Smooth muscle cell (in vitro differentiated cells): ENCODE measurements around the gene TBC1D10A. TPM values are rescaled to one million over a fixed set of nuclear protein-coding genes. Genes with fewer than 3 reads are reported as not detected.

ENCODE experiments used
- DNase-seq: peaks from one replicate; lab custom pipeline; 2025; ENCODE audit not compliant: unreplicated experiment; lab: John Stamatoyannopoulos, UW
- H2AFZ ChIP-seq: fragments of 200-600 bp; sonication (generic); 2 replicates; pipeline ENCODE4 v1.6.0; 2016; ENCODE audit warnings: antibody characterized with exemption, low read depth, mild to moderate bottlenecking
- H3F3A ChIP-seq: fragments of 200-600 bp; sonication (generic); 2 replicates; pipeline ENCODE4 v1.6.0; 2017; ENCODE audit warnings: antibody characterized with exemption, low read depth
- H3K27ac ChIP-seq: fragments of 200-600 bp; sonication (generic); 2 replicates; pipeline ENCODE4 v1.5.1; 2016; ENCODE audit warnings: low read depth, mild to moderate bottlenecking
- H3K27me3 ChIP-seq: fragments of 200-600 bp; sonication (generic); 2 replicates; pipeline ENCODE4 v1.6.1; 2016; ENCODE audit warnings: low read depth, mild to moderate bottlenecking
- H3K36me3 ChIP-seq: fragments of 200-600 bp; sonication (generic); 2 replicates; pipeline ENCODE4 v1.5.1; 2016; ENCODE audit warnings: low read depth
- H3K4me1 ChIP-seq: fragments of 200-600 bp; sonication (generic); 2 replicates; pipeline ENCODE4 v1.5.1; 2016; ENCODE audit warnings: low read depth
- H3K4me2 ChIP-seq: fragments of 200-600 bp; sonication (generic); 2 replicates; pipeline ENCODE4 v1.6.0; 2016; ENCODE audit warnings: mild to moderate bottlenecking
- H3K4me3 ChIP-seq: fragments of 200-600 bp; sonication (generic); 2 replicates; pipeline ENCODE4 v1.5.1; 2016; ENCODE audit warnings: mild to moderate bottlenecking
- H3K79me2 ChIP-seq: fragments of 200-600 bp; sonication (generic); 2 replicates; pipeline ENCODE4 v1.6.0; 2016; ENCODE audit warnings: low read depth, mild to moderate bottlenecking
- H3K9ac ChIP-seq: fragments of 200-600 bp; sonication (generic); 2 replicates; pipeline ENCODE4 v1.6.0; 2016; ENCODE audit warnings: low read depth
- H3K9me3 ChIP-seq: fragments of 200-600 bp; sonication (generic); replicated peaks from 2 replicates; pipeline ENCODE4 v1.5.1; 2016; ENCODE audit warnings: low read depth
- H4K20me1 ChIP-seq: fragments of 200-600 bp; sonication (generic); 2 replicates; pipeline ENCODE4 v1.6.0; 2016; ENCODE audit warnings: low read depth
- WGBS: methylation state at CpG from one replicate; pipeline ENCODE4 v1.1.7; 2016; ENCODE audit warnings: low lambda C conversion rate; 5-methylcytosine and 5-hydroxymethylcytosine counted together
- polyA plus RNA-seq: library from polyadenylated mRNA; unstranded; fragments of >200 nt; fragmentation: Nextera tagmentation; extraction: Ambion mirVana; gene quantifications from 2 replicates; pipeline ENCODE4 v1.2.1, GENCODE V29; 2016
- total RNA-seq: library from RNA; depleted of rRNA; stranded (reverse); fragments of >200 nt; gene quantifications from 2 replicates; pipeline ENCODE4 v1.2.3, GENCODE V29; 2014
- TF ChIP-seq, protein P1 (sequence below): fragments of 200-600 bp; sonication (generic); IDR thresholded peaks from 2 replicates; pipeline ENCODE4 v1.5.1; 2017; ENCODE audit warnings: borderline replicate concordance, mild to moderate bottlenecking, antibody characterized with exemption; ENCODE audit not compliant: insufficient read depth, poor library complexity, severe bottlenecking

TBC1D10A gene
- total and polyA plus RNA-seq, 2 experiments from 2014 or later, result 16.8 to 51.1 TPM

DNA sequence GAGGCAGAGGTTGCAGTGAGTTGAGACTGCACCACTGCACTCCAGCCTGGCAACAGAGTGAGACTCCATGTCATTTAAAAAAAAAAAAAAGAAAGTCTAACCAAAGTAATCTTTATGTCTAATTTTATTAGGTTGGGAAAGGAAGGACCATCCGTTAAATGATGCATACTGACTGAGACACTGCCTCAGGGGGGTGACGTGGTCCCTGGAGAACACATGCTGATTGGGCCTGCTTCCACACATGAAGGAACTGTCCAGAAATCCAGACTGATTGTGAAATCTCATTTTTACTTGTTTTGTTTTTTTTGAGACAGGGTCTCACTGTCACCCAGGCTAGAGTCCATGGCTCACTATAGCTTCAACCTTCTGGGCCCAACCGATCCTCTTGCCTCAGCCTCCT, 24.5 kb upstream of the TBC1D10A start:
- no peak overlapping the region for H2AFZ ChIP-seq
- TF ChIP-seq, protein P1, sequence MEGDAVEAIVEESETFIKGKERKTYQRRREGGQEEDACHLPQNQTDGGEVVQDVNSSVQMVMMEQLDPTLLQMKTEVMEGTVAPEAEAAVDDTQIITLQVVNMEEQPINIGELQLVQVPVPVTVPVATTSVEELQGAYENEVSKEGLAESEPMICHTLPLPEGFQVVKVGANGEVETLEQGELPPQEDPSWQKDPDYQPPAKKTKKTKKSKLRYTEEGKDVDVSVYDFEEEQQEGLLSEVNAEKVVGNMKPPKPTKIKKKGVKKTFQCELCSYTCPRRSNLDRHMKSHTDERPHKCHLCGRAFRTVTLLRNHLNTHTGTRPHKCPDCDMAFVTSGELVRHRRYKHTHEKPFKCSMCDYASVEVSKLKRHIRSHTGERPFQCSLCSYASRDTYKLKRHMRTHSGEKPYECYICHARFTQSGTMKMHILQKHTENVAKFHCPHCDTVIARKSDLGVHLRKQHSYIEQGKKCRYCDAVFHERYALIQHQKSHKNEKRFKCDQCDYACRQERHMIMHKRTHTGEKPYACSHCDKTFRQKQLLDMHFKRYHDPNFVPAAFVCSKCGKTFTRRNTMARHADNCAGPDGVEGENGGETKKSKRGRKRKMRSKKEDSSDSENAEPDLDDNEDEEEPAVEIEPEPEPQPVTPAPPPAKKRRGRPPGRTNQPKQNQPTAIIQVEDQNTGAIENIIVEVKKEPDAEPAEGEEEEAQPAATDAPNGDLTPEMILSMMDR, result no peak
- no peaks in the 10 kb centered on the region for H3K9me3 ChIP-seq
- H3K4me2 ChIP-seq, result no peak overlapping the region
- peaks cover 74% of the 10 kb centered on the region for H3K79me2 ChIP-seq
- H3K27ac ChIP-seq, result no peak overlapping the region
- no peaks in the 10 kb centered on the region for H3K27me3 ChIP-seq
- H3K4me1 ChIP-seq, result peaks cover 11% of the 10 kb centered on the region
- no peaks in the 10 kb centered on the region for H3K36me3 ChIP-seq
- DNase-seq, result no peak
- no peak overlapping the region for H3K9ac ChIP-seq
- WGBS, result 90% methylated on average over 3 of the region's 3 CpGs
- no peak overlapping the region for H3K4me3 ChIP-seq
- H3F3A ChIP-seq, result no peaks in the 10 kb centered on the region
- peaks cover 98% of the 10 kb centered on the region for H4K20me1 ChIP-seq

DNA sequence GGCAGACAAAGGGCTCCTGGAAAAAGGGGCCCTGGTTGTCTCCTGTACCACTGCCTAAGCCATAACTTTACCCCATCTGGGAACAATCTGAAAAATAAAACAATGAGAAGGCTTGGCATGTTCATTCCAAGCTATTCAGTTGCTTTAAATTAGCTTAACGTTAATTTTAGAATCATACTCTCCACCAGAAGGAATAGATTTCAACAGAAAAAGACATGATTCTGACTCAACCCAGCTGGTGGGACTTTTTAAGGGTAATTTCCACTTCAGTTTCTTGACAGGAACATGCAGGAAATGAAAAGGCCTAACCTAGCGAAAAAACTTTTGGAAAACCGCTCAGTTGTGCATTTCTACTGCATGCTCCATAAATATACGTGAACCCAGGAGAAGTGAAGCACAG, 22.1 kb upstream of the TBC1D10A start:
- whole genome bisulfite sequencing, result 98% methylated on average over 4 of the region's 4 CpGs
- H3K27ac ChIP-seq, result no peak overlapping the region

GRCh38 chr22:30348404-30348803, 21.7 kb upstream of the TBC1D10A start:
- H3K27ac ChIP-seq, result no peak overlapping the region
- peaks cover 23% of the 10 kb centered on the region for H3K36me3 ChIP-seq
- WGBS, result 98% methylated on average over 4 of the region's 4 CpGs

More for the DNA sequence above, 22.1 kb upstream of the TBC1D10A start:
- Histone ChIP-seq H3K36me3 (peaks cover 21% of the 10 kb centered on the region), H3K9me3 (no peaks in the 10 kb centered on the region), H3K4me3 (no peak overlapping the region), H4K20me1 (peaks cover 81% of the 10 kb centered on the region), H3K9ac (no peak overlapping the region), H3K79me2 (peaks cover 50% of the 10 kb centered on the region), H3F3A (no peaks in the 10 kb centered on the region), H2AFZ (no peak overlapping the region), H3K4me2 (no peak overlapping the region), H3K4me1 (no peaks in the 10 kb centered on the region), H3K27me3 (no peaks in the 10 kb centered on the region)
- TF ChIP-seq, protein P1, result no peak
- DNase-seq, result no peak

More at GRCh38 chr22:30348404-30348803, 21.7 kb upstream of the TBC1D10A start:
- Histone ChIP-seq H3K9ac (no peak overlapping the region), H3K9me3 (no peaks in the 10 kb centered on the region), H3K27me3 (no peaks in the 10 kb centered on the region), H2AFZ (no peak overlapping the region), H3K4me1 (no peaks in the 10 kb centered on the region), H3F3A (no peaks in the 10 kb centered on the region), H4K20me1 (peaks cover 79% of the 10 kb centered on the region), H3K79me2 (peaks cover 46% of the 10 kb centered on the region), H3K4me3 (no peak overlapping the region), H3K4me2 (no peak overlapping the region)
- DNase-seq, result no peak
- TF ChIP-seq, protein P1, result no peak
